GM12875 (cell line): Measurements from ENCODE around the gene TEX30.

ENCODE experiments used
- H3K4me3 ChIP-seq: one replicate; pipeline ENCODE4 v1.5.1; 2011; ENCODE audit warnings: low read depth, low read length, control low read depth
- CTCF ChIP-seq: IDR thresholded peaks from 2 replicates; pipeline ENCODE4 v1.5.1; 2011; ENCODE audit warnings: low read depth, mild to moderate bottlenecking, control low read depth, inconsistent platforms, low read length, moderate library complexity, borderline replicate concordance; ENCODE audit not compliant: insufficient read depth

Gene TEX30

GRCh38 chr13:102773441-102774213, at the start of gene TEX30:
TEX30 (minus strand) TSS chr13:102773786; CDS start chr13:102770026, 3,760 bp downstream.
- 0 out of 2 replicates have a peak, but pooled peaks have one; percentile 15 for TF ChIP-seq CTCF
- H3K4me3 ChIP-seq: peak within 1 kb of the TSS; percentile 98

GRCh38 chr13:102817907-102818306, 44.3 kb upstream of the TEX30 start:
- H3K4me3 ChIP-seq: no peak overlapping the region
- TF ChIP-seq CTCF: no peak

GRCh38 chr13:102817241-102817640, 43.7 kb upstream of the TEX30 start:
- H3K4me3 ChIP-seq: no peak overlapping the region
- no peak for TF ChIP-seq CTCF

GRCh38 chr13:102816708-102817107, 43.1 kb upstream of the TEX30 start:
- no peak for TF ChIP-seq CTCF
- H3K4me3 ChIP-seq: no peak overlapping the region

GRCh38 chr13:102815788-102816187, 42.2 kb upstream of the TEX30 start:
- no peak overlapping the region for H3K4me3 ChIP-seq
- TF ChIP-seq CTCF: no peak

GRCh38 chr13:102814793-102815192, 41.2 kb upstream of the TEX30 start:
- H3K4me3 ChIP-seq: no peak overlapping the region
- no peak for TF ChIP-seq CTCF

GRCh38 chr13:102814025-102814607, 40.5 kb upstream of the TEX30 start:
- H3K4me3 ChIP-seq: no peak overlapping the region
- no peak for TF ChIP-seq CTCF
